ENCODE measurements around the gene ARAP1. TPM values are rescaled to one million over a fixed set of nuclear protein-coding genes. Genes with fewer than 3 reads are reported as not detected.

ARAP1 gene
- total RNA-seq, 1 experiment from 2014 or later = 85.5 TPM

- Histone ChIP-seq H3K4me3 (ENCODE audit: insufficient read depth, low read depth, low read length) (no peak overlapping the region), H3K27me3 (ENCODE audit: control insufficient read depth, insufficient read depth, low read length) (no peaks in the 10 kb centered on the region), H3K36me3 (replicated peaks; ENCODE audit: control insufficient read depth, insufficient read depth, low read length) (no peaks in the 10 kb centered on the region)
- no peak for DNase-seq
These were observed 93.1 kb downstream of the ARAP1 start for GRCh38 chr11:72658989-72659640.

GRCh38 chr11:72657411-72658100 is 94.7 kb downstream of the ARAP1 start:
- Histone ChIP-seq H3K36me3 (replicated peaks; ENCODE audit: control insufficient read depth, insufficient read depth, low read length) (no peaks in the 10 kb centered on the region), H3K27me3 (ENCODE audit: control insufficient read depth, insufficient read depth, low read length) (no peaks in the 10 kb centered on the region), H3K4me3 (ENCODE audit: insufficient read depth, low read depth, low read length) (no peak overlapping the region)
- no peak for DNase-seq

GRCh38 chr11:72655896-72656464 is 96.2 kb downstream of the ARAP1 start:
- H3K27me3 ChIP-seq (ENCODE audit: control insufficient read depth, insufficient read depth, low read length) = no peaks in the 10 kb centered on the region; the same call in 1 of the 2 replicates
- no peaks in the 10 kb centered on the region for H3K36me3 ChIP-seq (replicated peaks; ENCODE audit: control insufficient read depth, insufficient read depth, low read length)
- H3K4me3 ChIP-seq (ENCODE audit: insufficient read depth, low read depth, low read length) = no peak overlapping the region
- DNase-seq = no peak

- no peak for DNase-seq
- H3K27me3 ChIP-seq (ENCODE audit: control insufficient read depth, insufficient read depth, low read length) = no peaks in the 10 kb centered on the region; the same call in 1 of the 2 replicates
- no peak overlapping the region for H3K4me3 ChIP-seq (ENCODE audit: insufficient read depth, low read depth, low read length)
- H3K36me3 ChIP-seq (replicated peaks; ENCODE audit: control insufficient read depth, insufficient read depth, low read length) = no peaks in the 10 kb centered on the region
These were observed 97.2 kb downstream of the ARAP1 start for GRCh38 chr11:72655014-72655413.

- Histone ChIP-seq H3K27me3 (ENCODE audit: control insufficient read depth, insufficient read depth, low read length) (no peaks in the 10 kb centered on the region; the same call in 1 of the 2 replicates), H3K4me3 (ENCODE audit: insufficient read depth, low read depth, low read length) (no peak overlapping the region), H3K36me3 (replicated peaks; ENCODE audit: control insufficient read depth, insufficient read depth, low read length) (no peaks in the 10 kb centered on the region)
- DNase-seq = no peak
These were observed 98.6 kb downstream of the ARAP1 start for GRCh38 chr11:72653649-72654048.

GRCh38 chr11:72652873-72653630 is 99.2 kb downstream of the ARAP1 start:
- Histone ChIP-seq H3K4me3 (ENCODE audit: insufficient read depth, low read depth, low read length) (no peak overlapping the region), H3K27me3 (ENCODE audit: control insufficient read depth, insufficient read depth, low read length) (no peaks in the 10 kb centered on the region; the same call in 1 of the 2 replicates), H3K36me3 (replicated peaks; ENCODE audit: control insufficient read depth, insufficient read depth, low read length) (no peaks in the 10 kb centered on the region)
- DNase-seq = peak; percentile 93

- no peaks in the 10 kb centered on the region; the same call in 1 of the 2 replicates for H3K27me3 ChIP-seq (ENCODE audit: control insufficient read depth, insufficient read depth, low read length)
- DNase-seq = no peak
- no peaks in the 10 kb centered on the region for H3K36me3 ChIP-seq (replicated peaks; ENCODE audit: control insufficient read depth, insufficient read depth, low read length)
- H3K4me3 ChIP-seq (ENCODE audit: insufficient read depth, low read depth, low read length) = no peak overlapping the region
These were observed 100.1 kb downstream of the ARAP1 start for GRCh38 chr11:72652133-72652532.

GRCh38 chr11:72649215-72649976 is 102.8 kb downstream of the ARAP1 start:
- Histone ChIP-seq H3K36me3 (replicated peaks; ENCODE audit: control insufficient read depth, insufficient read depth, low read length) (no peaks in the 10 kb centered on the region), H3K4me3 (ENCODE audit: insufficient read depth, low read depth, low read length) (no peak overlapping the region), H3K27me3 (ENCODE audit: control insufficient read depth, insufficient read depth, low read length) (no peaks in the 10 kb centered on the region; the same call in 1 of the 2 replicates)
- DNase-seq = no peak

- no peak for DNase-seq
- H3K4me3 ChIP-seq (ENCODE audit: insufficient read depth, low read depth, low read length) = no peak overlapping the region
- H3K27me3 ChIP-seq (ENCODE audit: control insufficient read depth, insufficient read depth, low read length) = no peaks in the 10 kb centered on the region; the same call in 1 of the 2 replicates
- H3K36me3 ChIP-seq (replicated peaks; ENCODE audit: control insufficient read depth, insufficient read depth, low read length) = no peaks in the 10 kb centered on the region
These were observed 103.6 kb downstream of the ARAP1 start for GRCh38 chr11:72648384-72649136.

- no peak for DNase-seq
- peaks cover 4% of the 10 kb centered on the region for H3K27me3 ChIP-seq (ENCODE audit: control insufficient read depth, insufficient read depth, low read length)
- no peak overlapping the region for H3K4me3 ChIP-seq (ENCODE audit: insufficient read depth, low read depth, low read length)
- no peaks in the 10 kb centered on the region for H3K36me3 ChIP-seq (replicated peaks; ENCODE audit: control insufficient read depth, insufficient read depth, low read length)
These were observed 104.3 kb downstream of the ARAP1 start for GRCh38 chr11:72647882-72648281.

GRCh38 chr11:72646472-72646871 is 105.7 kb downstream of the ARAP1 start:
- Histone ChIP-seq H3K36me3 (replicated peaks; ENCODE audit: control insufficient read depth, insufficient read depth, low read length) (no peaks in the 10 kb centered on the region), H3K4me3 (ENCODE audit: insufficient read depth, low read depth, low read length) (no peak overlapping the region), H3K27me3 (ENCODE audit: control insufficient read depth, insufficient read depth, low read length) (peaks cover 16% of the 10 kb centered on the region)
- no peak for DNase-seq

- Histone ChIP-seq H3K27me3 (ENCODE audit: control insufficient read depth, insufficient read depth, low read length) (peaks cover 20% of the 10 kb centered on the region), H3K36me3 (replicated peaks; ENCODE audit: control insufficient read depth, insufficient read depth, low read length) (no peaks in the 10 kb centered on the region), H3K4me3 (ENCODE audit: insufficient read depth, low read depth, low read length) (no peak overlapping the region)
- DNase-seq = no peak
These were observed 106.2 kb downstream of the ARAP1 start for GRCh38 chr11:72646024-72646423.

GRCh38 chr11:72643547-72643946 is 108.7 kb downstream of the ARAP1 start:
- no peak for DNase-seq
- H3K4me3 ChIP-seq (ENCODE audit: insufficient read depth, low read depth, low read length) = peak overlapping the region; percentile 41; the same call in 1 of the 2 replicates
- H3K27me3 ChIP-seq (ENCODE audit: control insufficient read depth, insufficient read depth, low read length) = peaks cover 38% of the 10 kb centered on the region
- H3K36me3 ChIP-seq (replicated peaks; ENCODE audit: control insufficient read depth, insufficient read depth, low read length) = no peaks in the 10 kb centered on the region

Measured in H7 (cell line).